GM19397 (cell line): ENCODE data around the gene ZMYND10.
"Not testable (repeated sequence)": the region's sequence is repeated elsewhere in the genome, so short reads cannot be mapped to it uniquely, and the experiment has no call there.

Source experiments
- ATAC-seq: cut with Tn5 transposase; IDR thresholded peaks from one replicate; pipeline ENCODE4 v1.9.1; 2021; ENCODE audit warnings: mild to moderate bottlenecking, moderate library complexity; ENCODE audit not compliant: unreplicated experiment

ZMYND10 gene

DNA sequence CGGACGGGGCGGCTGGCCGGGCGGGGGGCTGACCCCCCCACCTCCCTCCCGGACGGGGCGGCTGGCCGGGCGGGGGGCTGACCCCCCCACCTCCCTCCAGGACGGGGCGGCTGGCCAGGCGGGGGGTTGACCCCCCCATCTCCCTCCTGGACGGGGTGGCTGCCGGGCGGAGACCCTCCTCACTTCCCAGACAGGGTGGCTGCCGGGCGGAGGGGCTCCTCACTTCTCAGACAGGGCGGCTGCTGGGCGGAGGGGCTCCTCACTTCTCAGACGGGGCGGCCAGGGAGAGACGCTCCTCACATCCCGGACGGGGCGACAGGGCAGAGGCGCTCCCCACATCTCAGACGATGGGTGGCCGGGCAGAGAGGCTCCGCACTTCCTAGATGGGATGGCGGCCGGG is 33.5 kb downstream of the ZMYND10 start:
- ATAC-seq: not testable (repeated sequence)

GRCh38 chr3:50304601-50305000 is 40.9 kb downstream of the ZMYND10 start:
- no peak for ATAC-seq

- no peak for ATAC-seq
Measured at GRCh38 chr3:50303013-50303815, 42.3 kb downstream of the ZMYND10 start, which contains the start of gene HYAL1. HYAL1 (minus strand) TSS chr3:50303574; CDS start chr3:50302956, 618 bp downstream.

- no peak for ATAC-seq
Measured at GRCh38 chr3:50302095-50303012, 43.2 kb downstream of the ZMYND10 start.

DNA sequence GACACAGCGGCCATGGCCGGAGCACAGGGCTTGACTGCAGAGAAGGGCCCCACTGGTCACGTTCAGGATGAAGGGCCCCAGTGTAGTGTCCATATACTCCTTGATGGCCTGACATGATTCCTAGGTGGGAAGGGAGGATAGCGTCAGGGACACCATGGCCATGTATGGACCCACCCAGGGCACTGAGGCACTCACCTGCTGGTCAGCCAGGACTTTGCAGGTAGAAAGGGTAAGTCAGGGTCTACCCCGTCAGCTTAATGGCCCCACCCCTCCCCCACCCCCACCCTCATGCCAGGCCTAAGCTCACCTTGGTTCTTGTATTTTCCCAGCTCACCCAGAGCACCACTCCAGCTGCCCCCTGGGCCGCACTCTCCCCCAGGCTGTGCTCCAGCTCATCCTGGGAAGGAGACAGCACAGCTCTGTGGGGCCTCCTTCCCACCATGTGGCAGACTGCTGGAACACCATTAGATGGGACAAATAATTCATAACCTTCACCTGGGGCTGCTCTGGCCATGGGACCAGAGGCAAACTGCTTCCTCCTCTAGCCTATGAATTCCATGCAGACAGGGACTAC is 44.8 kb downstream of the ZMYND10 start:
- no peak for ATAC-seq

DNA sequence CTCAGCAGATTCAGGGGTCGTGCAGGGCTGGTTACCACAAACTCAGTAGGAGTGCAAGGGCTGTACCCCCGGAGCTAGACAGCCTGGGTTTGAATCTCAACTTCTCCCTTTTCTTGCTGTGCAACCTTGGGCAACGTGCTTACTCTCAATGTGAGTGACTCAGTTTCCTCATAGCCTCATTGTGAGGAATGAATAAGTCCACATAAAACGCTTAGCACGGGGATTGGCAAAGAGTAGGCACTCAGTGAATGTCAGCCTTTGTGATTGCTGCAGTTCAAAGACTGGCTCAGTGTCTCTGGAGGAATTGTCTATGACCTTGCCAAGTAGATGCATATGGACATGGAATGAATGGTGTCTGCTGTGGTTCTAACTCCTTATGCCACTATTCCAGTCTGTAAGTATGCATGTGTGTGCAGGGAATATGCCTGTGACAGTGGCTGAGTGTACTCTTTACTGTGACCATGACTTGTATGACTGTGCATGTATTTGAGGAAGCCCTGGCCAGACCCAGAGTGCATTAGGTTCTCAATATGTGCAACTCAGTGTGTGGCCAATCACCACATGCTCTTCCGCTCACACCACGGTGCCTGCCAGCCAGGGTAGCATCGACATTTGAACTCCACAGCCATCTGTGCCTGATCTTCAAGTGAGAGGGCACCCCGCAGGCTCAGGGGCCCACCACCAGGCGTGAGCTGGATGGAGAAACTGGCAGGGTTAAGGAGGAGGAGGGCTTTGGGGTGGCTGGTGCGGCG is 45.4 kb downstream of the ZMYND10 start:
- ATAC-seq: no peak

- no peak for ATAC-seq
Measured at GRCh38 chr3:50299638-50299928, 45.9 kb downstream of the ZMYND10 start.

DNA sequence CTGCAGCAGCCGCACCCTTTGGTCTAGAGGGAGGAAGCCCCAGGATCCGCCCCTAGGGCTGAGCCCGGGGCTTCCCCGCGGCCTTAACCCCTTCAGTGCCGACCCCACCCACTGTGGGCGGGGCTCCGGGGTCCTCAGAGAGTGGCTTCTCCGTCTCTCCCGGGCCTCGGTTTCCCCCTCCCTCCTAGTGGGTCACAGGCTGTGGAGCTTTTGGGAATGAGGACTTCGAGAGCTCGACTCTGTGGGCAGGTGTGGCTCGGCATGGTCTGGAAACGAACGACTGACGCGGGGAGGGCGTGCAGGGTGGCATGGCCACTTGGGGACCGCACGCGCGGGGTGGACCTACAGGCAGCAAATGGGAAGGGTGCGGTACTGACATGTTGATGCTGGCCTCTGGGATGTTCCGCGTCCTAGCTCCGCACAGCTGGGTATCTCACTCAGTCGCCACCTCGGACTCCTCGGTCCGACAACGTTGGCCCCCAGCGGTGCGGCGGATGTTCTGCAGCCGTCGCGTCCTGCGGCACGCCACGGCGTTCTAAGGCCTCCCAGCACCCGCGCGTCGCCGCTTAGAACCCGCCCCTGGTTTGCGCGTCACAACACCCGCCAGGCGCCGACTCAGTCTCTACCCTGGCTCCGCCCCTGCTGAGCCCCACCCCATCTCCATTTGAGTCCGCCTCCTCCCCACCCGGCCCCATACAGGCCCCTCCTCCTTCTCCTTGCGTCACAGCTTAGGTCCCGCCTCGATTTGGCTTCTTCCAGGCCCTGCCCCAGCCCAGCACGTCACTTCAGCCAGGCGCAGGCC is 46.5 kb downstream of the ZMYND10 start, which contains the start of the genes HYAL3 and NAA80:
Gene HYAL3 (minus strand): TSS at position 570 of the 802 bp plus-strand sequence. CDS start 3,803 bp downstream, outside the sequence.
Gene NAA80 (minus strand): TSS at position 570 of the 802 bp plus-strand sequence. CDS start 1,942 bp downstream, outside the sequence.
- peak; percentile 84 for ATAC-seq

GRCh38 chr3:50297896-50298725 is 47.4 kb downstream of the ZMYND10 start:
- ATAC-seq: no peak

DNA sequence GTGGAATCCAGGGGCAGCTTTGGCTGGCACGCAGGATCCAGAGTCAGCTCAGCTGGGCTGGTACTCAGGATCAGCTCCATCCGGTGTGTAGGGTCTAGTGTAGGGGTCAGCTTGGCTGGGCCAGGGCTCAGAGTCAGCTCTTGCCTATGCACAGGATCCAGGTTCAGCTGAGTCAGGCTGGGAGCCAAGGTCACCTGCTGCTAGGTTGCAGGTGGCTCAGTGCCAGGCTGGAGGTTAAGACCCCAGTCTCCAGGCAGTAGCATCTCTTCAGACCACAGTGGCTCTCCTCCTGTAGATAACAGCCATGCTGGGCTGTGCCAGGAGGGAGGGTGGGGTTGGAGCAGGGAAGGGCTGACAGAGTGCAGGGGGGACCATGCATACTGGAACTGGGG is 48.2 kb downstream of the ZMYND10 start:
- ATAC-seq: no peak

DNA sequence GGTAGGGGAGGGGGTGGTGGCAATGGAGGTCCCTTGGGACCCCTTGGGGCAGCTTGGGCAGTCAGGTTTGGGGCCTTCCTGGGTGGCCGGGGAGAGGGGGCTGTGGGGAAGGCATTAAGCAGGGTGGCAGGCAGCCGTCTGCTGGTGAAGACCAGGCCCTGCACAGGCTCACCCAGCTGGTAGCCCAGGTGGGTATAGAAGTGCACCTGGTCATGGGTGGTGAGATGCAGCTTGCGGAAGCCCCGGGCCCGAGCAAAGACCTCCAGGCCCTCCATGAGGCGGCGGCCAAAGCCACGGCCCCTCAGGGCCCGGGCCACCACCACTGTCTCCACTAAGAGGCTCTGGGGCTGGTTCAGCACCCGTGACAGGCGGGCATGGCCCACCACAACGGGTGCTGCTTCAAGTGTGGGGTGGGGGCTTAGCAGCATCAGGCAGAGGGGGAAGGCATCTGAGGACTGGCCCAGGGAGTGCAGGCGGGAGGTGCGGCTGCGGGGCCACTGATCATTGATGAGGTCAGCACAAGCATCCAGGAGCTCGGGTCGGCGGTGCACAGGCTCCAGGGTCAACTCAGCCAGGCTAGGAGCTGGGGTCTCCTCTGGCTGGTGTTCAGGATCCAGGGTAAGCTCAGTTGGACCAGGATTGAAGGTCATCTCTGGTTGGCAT is 48.7 kb downstream of the ZMYND10 start:
- ATAC-seq: no peak

DNA sequence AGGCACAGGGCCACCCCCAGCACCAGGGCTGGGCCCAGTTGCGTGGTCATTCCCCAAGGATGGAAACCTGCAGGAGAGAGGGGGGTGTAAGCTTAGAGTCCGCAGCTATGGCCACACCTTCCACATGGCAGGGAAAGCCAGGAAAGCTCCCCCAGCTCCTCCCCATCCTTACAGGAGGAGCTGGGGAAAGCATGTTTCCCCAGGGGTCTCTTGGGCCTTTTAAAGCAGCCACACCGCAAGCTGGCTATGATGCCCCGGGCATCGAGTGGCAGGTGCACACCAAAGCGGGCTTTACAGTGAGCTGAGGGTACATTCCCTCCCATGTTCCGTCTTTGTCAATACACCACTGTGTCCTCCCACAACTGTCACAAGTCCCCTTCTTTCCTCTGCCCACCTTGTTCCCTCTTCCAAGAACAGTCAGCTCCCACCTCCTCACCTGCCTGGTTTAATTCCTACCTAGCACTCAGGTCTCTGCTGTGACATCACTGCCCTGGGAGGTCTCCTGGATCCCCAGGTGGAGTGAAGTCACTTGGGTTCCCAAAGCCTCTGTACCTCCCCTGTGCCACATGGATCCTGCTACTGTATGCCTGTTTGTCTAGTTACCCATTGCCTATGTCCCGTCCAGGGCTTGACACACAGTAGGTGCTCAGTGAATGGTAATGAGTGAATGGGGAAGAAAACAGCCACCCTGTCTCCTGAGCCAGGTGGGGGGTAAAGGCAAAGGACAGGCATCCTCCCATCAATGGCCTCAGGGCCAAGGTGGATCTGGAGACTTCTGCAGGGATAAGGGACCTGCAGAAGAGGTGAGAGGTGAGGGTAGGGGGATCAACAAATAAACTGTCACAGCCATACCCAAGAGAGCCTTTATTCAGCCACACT is 49.7 kb downstream of the ZMYND10 start:
- ATAC-seq: no peak

- no peak for ATAC-seq
Measured at GRCh38 chr3:50294492-50295403, 50.8 kb downstream of the ZMYND10 start.

GRCh38 chr3:50294089-50294488 is 51.4 kb downstream of the ZMYND10 start:
- no peak for ATAC-seq

- ATAC-seq: no peak
Measured at GRCh38 chr3:50293079-50293801, 52.3 kb downstream of the ZMYND10 start.
